D721Med (cell line): Measurements from ENCODE around the gene MICU1.
"Not testable (repeated sequence)": the region's sequence is repeated elsewhere in the genome, so short reads cannot be mapped to it uniquely, and the experiment has no call there.

Source experiments
- DNase-seq: peaks from one replicate; pipeline ENCODE4 v3.0.0; 2011; ENCODE audit warnings: low spot score; ENCODE audit not compliant: insufficient read length
- FAIRE-seq: peaks from 2 replicates; lab custom pipeline; 2011; peaks lifted over from hg19 to GRCh38; lab: Jason Lieb, UNC
- CTCF ChIP-seq: IDR thresholded peaks from 2 replicates; pipeline ENCODE4 v1.5.1; 2012; ENCODE audit warnings: mild to moderate bottlenecking, control low read depth; ENCODE audit not compliant: insufficient read depth; ENCODE audit errors: missing control alignments

The MICU1 gene

DNA sequence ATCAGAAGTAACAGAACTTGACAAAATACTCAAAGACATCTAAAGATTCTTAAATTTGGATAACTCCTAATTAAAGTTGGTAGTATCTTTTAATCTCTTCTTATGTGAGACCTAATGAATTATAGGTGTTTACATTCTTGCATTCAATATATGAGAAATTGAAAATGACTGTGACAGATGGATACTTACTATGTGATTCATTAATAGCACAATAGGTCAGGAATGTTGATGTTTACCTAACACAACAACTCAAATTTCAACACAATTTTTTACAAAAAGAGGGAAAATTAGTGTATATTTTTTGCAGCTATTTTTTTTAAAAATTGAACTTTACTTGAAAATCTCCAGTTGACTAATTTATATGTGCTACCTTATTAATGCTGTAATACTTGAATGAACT is 34.3 kb upstream of the MICU1 start:
- DNase-seq = no peak
- FAIRE-seq = no peak
- no peak for TF ChIP-seq CTCF

- no peak for TF ChIP-seq CTCF
- FAIRE-seq (no peak), DNase-seq (no peak)
These were observed 33.8 kb upstream of the MICU1 start for GRCh38 chr10:72659694-72660093.

DNA sequence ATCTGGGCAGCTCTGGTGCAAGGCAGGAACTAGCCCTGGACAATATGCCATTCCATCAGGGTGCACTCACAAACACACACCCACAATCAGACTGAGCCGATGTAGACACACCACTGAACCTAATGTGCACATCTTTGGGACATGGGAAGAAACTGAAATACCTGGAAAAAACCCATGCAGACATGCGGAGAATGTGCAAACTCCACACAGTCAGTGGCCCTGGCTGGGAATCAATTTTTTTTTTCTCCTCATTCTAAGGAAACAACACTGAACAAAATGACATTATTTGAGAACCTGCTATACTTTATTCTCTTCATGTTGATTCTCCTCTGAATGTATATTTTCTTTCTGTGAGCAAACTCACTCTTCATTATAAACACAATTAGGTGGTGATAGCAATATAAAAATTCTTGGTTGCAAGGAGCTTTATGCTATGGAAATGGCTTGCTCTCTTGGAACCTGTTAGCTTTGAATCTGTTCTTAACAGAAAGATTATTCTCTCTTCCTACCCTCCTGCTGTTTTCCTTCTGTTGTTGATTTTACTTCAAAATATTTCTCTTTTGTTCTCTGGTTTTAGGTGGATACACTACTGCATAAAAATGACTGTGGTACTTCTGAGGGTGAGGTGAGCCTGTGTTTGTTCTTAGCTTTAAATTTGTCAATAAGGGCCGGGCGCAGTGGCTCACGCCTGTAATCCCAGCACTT is 33.0 kb upstream of the MICU1 start:
- TF ChIP-seq CTCF = no peak
- FAIRE-seq = no peak
- no peak for DNase-seq

DNA sequence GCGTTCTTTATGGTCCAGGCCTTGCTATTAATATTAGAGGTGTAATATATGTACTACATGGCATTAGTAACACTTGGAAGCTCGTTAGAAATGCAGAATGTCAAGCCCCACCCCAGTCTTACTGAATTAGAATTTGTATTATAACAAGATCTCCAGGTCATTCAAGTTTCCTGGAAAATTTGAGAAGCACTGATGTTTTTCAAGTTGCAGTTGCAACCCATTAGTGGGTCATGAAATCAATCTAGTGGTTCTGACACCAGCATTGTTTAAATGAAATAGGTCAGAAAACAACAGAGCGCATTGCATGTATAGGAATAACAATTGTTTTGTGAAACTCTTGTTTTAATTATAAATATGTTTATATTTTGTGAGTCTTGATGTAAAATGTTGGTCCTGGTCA is 28.8 kb upstream of the MICU1 start:
- no peak for TF ChIP-seq CTCF
- DNase-seq (no peak), FAIRE-seq (no peak)

- no peak for FAIRE-seq
- DNase-seq = no peak
- no peak for TF ChIP-seq CTCF
These were observed 27.7 kb upstream of the MICU1 start for GRCh38 chr10:72653383-72654096.

DNA sequence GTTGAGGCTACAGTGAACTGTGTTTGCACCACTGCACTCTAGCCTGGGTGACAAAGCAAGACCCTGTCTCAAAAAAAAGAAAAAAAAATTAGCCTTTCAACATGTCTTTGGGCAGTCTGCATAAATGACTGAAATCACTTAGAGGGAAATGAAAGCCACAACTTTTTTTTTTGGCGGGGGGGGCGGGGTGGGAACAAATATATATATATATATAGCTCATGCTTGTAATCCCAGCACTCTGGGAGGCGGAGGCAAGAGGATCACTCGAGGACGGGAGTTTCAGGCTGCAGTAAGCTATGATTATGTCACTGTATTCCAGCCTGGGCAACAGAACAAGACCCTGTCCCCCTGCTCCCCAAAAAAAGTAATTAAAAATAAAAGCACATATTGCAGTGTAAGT is 23.4 kb upstream of the MICU1 start:
- FAIRE-seq (no peak), DNase-seq (no peak)
- TF ChIP-seq CTCF = no peak

DNA sequence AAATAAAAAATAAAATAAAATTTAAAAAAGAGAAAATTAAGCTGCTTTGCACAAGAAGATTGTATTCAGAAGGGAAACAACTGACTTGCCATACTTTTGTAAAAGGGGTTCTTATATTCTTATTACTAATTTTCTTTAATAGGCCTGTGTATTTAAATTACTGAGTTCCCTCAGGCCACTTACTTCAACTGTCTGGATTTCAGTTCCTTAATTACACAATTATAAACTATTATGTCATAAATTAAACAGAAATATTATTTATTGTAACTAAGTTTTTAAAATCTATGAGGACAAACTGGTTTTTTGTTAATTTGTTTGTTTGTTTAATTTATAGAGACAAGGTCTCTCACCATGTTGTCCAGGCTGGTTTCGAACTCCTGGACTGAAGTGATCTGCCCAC is 22.4 kb upstream of the MICU1 start:
- DNase-seq = no peak
- no peak for TF ChIP-seq CTCF
- no peak for FAIRE-seq

- not testable (repeated sequence) for DNase-seq, FAIRE-seq
These were observed 21.1 kb upstream of the MICU1 start for GRCh38 chr10:72646971-72647370.
